Measurements from ENCODE around the gene COL5A2.

DNA sequence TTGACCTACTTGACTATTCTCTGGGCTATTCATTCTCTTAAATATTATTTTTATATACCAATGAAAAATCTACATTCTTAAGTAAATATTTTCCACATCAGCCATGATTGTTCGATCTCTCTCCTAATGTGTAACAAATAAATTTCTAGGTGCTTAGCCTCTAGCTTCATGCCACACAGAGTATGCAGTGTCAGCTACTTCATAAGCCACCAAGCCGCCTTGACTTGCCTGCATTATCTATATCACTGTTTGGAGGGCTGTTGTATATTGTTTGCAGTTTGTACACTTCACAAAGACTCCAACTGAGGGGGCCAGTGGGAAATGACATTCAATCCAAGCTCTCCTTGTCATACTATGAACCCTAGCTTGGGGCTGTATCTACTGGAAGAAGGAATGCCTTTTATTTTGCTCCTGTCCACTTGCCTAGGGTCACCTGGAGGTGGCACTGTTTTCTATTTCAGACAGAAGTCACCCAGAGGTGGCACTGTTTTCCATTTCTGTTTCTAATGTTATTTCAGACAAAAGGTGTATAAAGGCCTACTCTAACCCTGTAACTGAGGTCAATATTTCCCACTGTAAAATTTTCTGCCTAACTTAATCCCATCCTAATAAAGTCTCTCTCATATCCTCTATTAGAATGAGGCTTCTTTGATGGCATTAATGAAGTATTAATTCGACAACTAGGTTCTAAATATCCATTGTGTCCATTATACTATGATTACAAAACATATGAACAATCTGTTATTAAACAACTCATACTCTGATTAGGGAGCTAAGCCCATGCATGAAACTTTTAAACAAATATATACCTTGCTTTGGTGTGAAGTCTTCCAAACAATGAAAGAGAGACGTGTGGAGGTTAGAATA is 36.4 kb downstream of the COL5A2 start:
- TF ChIP-seq POLR2A (IDR thresholded peaks at IDR 0.05) = no peak
- TF ChIP-seq, protein P1, sequence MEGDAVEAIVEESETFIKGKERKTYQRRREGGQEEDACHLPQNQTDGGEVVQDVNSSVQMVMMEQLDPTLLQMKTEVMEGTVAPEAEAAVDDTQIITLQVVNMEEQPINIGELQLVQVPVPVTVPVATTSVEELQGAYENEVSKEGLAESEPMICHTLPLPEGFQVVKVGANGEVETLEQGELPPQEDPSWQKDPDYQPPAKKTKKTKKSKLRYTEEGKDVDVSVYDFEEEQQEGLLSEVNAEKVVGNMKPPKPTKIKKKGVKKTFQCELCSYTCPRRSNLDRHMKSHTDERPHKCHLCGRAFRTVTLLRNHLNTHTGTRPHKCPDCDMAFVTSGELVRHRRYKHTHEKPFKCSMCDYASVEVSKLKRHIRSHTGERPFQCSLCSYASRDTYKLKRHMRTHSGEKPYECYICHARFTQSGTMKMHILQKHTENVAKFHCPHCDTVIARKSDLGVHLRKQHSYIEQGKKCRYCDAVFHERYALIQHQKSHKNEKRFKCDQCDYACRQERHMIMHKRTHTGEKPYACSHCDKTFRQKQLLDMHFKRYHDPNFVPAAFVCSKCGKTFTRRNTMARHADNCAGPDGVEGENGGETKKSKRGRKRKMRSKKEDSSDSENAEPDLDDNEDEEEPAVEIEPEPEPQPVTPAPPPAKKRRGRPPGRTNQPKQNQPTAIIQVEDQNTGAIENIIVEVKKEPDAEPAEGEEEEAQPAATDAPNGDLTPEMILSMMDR (IDR thresholded peaks at IDR 0.05) = peak in 10 of 12 donors; percentile 12 to 56 (median 38)

All from heart left ventricle (tissue), 13 donors.